Stimulated activated CD8-positive, alpha-beta memory T cell treated with anti-CD3 and anti-CD28 coated beads, Interleukin-15, amount 100 ng/mL, for 48 hours (primary cell): ENCODE data around the gene TM9SF3.

Experiments used
- DNase-seq, 2 donors: peaks; one replicate each; pipeline ENCODE4 v3.0.0-alpha.2; 2020; ENCODE audit warnings: low read depth in 2 of 2

Gene TM9SF3

GRCh38 chr10:96586419-96587263 lies at the start of gene TM9SF3:
TM9SF3 (minus strand) TSS chr10:96587012; CDS start chr10:96586835, 177 bp downstream.
- DNase-seq: peak; percentile 87 to 90

- DNase-seq: no peak
Measured at GRCh38 chr10:96636551-96636950, 49.7 kb upstream of the TM9SF3 start.

GRCh38 chr10:96632974-96633710 lies 46.3 kb upstream of the TM9SF3 start:
- DNase-seq: no peak

GRCh38 chr10:96627292-96627691 lies 40.5 kb upstream of the TM9SF3 start:
- no peak for DNase-seq

- DNase-seq: no peak
Measured at GRCh38 chr10:96626795-96627194, 40.0 kb upstream of the TM9SF3 start.

- DNase-seq: no peak
Measured at GRCh38 chr10:96625173-96625572, 38.4 kb upstream of the TM9SF3 start.

- no peak for DNase-seq
Measured at GRCh38 chr10:96622013-96622787, 35.4 kb upstream of the TM9SF3 start.

- DNase-seq: no peak
Measured at GRCh38 chr10:96619796-96620773, 33.3 kb upstream of the TM9SF3 start.

- no peak for DNase-seq
Measured at GRCh38 chr10:96619120-96619519, 32.3 kb upstream of the TM9SF3 start.

GRCh38 chr10:96618653-96619052 lies 31.8 kb upstream of the TM9SF3 start:
- no peak for DNase-seq

- DNase-seq: no peak
Measured at GRCh38 chr10:96616961-96617360, 30.1 kb upstream of the TM9SF3 start.

- no peak for DNase-seq
Measured at GRCh38 chr10:96614515-96614914, 27.7 kb upstream of the TM9SF3 start.

- DNase-seq: no peak
Measured at GRCh38 chr10:96613576-96613975, 26.8 kb upstream of the TM9SF3 start.

- DNase-seq: no peak
Measured at GRCh38 chr10:96612055-96612830, 25.4 kb upstream of the TM9SF3 start.

GRCh38 chr10:96610817-96611216 lies 24.0 kb upstream of the TM9SF3 start:
- no peak for DNase-seq

- DNase-seq: no peak
Measured at GRCh38 chr10:96609510-96609909, 22.7 kb upstream of the TM9SF3 start.

GRCh38 chr10:96608805-96609204 lies 22.0 kb upstream of the TM9SF3 start:
- no peak for DNase-seq

GRCh38 chr10:96608262-96608661 lies 21.4 kb upstream of the TM9SF3 start:
- DNase-seq: no peak

- DNase-seq: no peak
Measured at GRCh38 chr10:96606946-96607345, 20.1 kb upstream of the TM9SF3 start.

- no peak for DNase-seq
Measured at GRCh38 chr10:96606216-96606615, 19.4 kb upstream of the TM9SF3 start.
